Body of pancreas (tissue), 4 donors: ENCODE data around the gene SGMS2.

Source experiments
- CTCF ChIP-seq, 7 experiments: fragments of 450-650 bp in 4 of 7; fragments of 200-600 bp in 3 of 7; sonication (generic) in 3 of 7; IDR thresholded peaks; one replicate each; pipeline ENCODE4 v1.5.1; 2016 to 2019; ENCODE audit warnings: antibody characterized with exemption in 7 of 7
- POLR2A ChIP-seq, 3 donors: fragments of 450-650 bp; IDR thresholded peaks; one replicate each; pipeline ENCODE4 v1.6.1; 2016; ENCODE audit warnings: antibody characterized with exemption in 3 of 3, mild to moderate bottlenecking in 2 of 3

- TF ChIP-seq CTCF (IDR thresholded peaks at IDR 0.05): no peak
- no peak for TF ChIP-seq POLR2A (IDR thresholded peaks at IDR 0.05)
Measured at GRCh38 chr4:107890779-107891178, 66.0 kb downstream of the SGMS2 start.
